ENCODE data around the gene DLEC1.

DLEC1 gene

GRCh38 chr3:38017445-38018295 lies 21.3 kb upstream of the DLEC1 start:
- TF ChIP-seq CTCF (IDR thresholded peaks at IDR 0.05; ENCODE audit: insufficient read depth, low read length, poor library complexity, severe bottlenecking), result no peak
- no peaks in the 10 kb centered on the region for H3K27me3 ChIP-seq (replicated peaks; ENCODE audit: control insufficient read depth, insufficient read depth, low read length)
- no peaks in the 10 kb centered on the region for H3K36me3 ChIP-seq (ENCODE audit: control insufficient read depth, insufficient read depth, low read length)
- no peak overlapping the region for H3K4me3 ChIP-seq (replicated peaks; ENCODE audit: low read depth, low read length)
- no peak for DNase-seq (ENCODE audit: extremely low read depth, insufficient read length)

- DNase-seq (ENCODE audit: extremely low read depth, insufficient read length), result no peak
- Histone ChIP-seq H3K36me3 (ENCODE audit: control insufficient read depth, insufficient read depth, low read length) (no peaks in the 10 kb centered on the region), H3K4me3 (replicated peaks; ENCODE audit: low read depth, low read length) (no peak overlapping the region), H3K27me3 (replicated peaks; ENCODE audit: control insufficient read depth, insufficient read depth, low read length) (no peaks in the 10 kb centered on the region)
- TF ChIP-seq CTCF (IDR thresholded peaks at IDR 0.05; ENCODE audit: insufficient read depth, low read length, poor library complexity, severe bottlenecking), result no peak
These were observed 20.4 kb upstream of the DLEC1 start for GRCh38 chr3:38018296-38019266.

- H3K36me3 ChIP-seq (ENCODE audit: control insufficient read depth, insufficient read depth, low read length), result no peaks in the 10 kb centered on the region
- DNase-seq (ENCODE audit: extremely low read depth, insufficient read length), result no peak
- no peak overlapping the region for H3K4me3 ChIP-seq (replicated peaks; ENCODE audit: low read depth, low read length)
- TF ChIP-seq CTCF (IDR thresholded peaks at IDR 0.05; ENCODE audit: insufficient read depth, low read length, poor library complexity, severe bottlenecking), result no peak
- no peaks in the 10 kb centered on the region for H3K27me3 ChIP-seq (replicated peaks; ENCODE audit: control insufficient read depth, insufficient read depth, low read length)
These were observed 19.2 kb upstream of the DLEC1 start for GRCh38 chr3:38019658-38020341.

GRCh38 chr3:38020342-38020726 lies 18.7 kb upstream of the DLEC1 start:
- no peak for DNase-seq (ENCODE audit: extremely low read depth, insufficient read length)
- Histone ChIP-seq H3K36me3 (ENCODE audit: control insufficient read depth, insufficient read depth, low read length) (no peaks in the 10 kb centered on the region), H3K4me3 (replicated peaks; ENCODE audit: low read depth, low read length) (no peak overlapping the region), H3K27me3 (replicated peaks; ENCODE audit: control insufficient read depth, insufficient read depth, low read length) (no peaks in the 10 kb centered on the region)
- no peak for TF ChIP-seq CTCF (IDR thresholded peaks at IDR 0.05; ENCODE audit: insufficient read depth, low read length, poor library complexity, severe bottlenecking)

GRCh38 chr3:38021196-38021595 lies 17.8 kb upstream of the DLEC1 start:
- no peak for DNase-seq (ENCODE audit: extremely low read depth, insufficient read length)
- TF ChIP-seq CTCF (IDR thresholded peaks at IDR 0.05; ENCODE audit: insufficient read depth, low read length, poor library complexity, severe bottlenecking), result no peak
- Histone ChIP-seq H3K4me3 (replicated peaks; ENCODE audit: low read depth, low read length) (no peak overlapping the region), H3K27me3 (replicated peaks; ENCODE audit: control insufficient read depth, insufficient read depth, low read length) (no peaks in the 10 kb centered on the region), H3K36me3 (ENCODE audit: control insufficient read depth, insufficient read depth, low read length) (no peaks in the 10 kb centered on the region)
